ENCODE data around the gene LTBR. TPM values are rescaled to one million over a fixed set of nuclear protein-coding genes. Genes with fewer than 3 reads are reported as not detected.

Gene LTBR
- total RNA-seq, 2 experiments from 2014 or later: 0.38 to 0.67 TPM

GRCh38 chr12:6394398-6394797, 10.4 kb downstream of the LTBR start:
- Mint-ChIP-seq H3K9me3 (no peaks in the 10 kb centered on the region), H3K27me3 (no peaks in the 10 kb centered on the region), H3K36me3 (ENCODE audit: low read depth) (no peaks in the 10 kb centered on the region), H3K4me1 (ENCODE audit: low read depth) (no peaks in the 10 kb centered on the region), H3K4me3 (no peak overlapping the region), H3K27ac (no peak overlapping the region)
- ATAC-seq (ENCODE audit: poor library complexity): no peak
- ChIA-PET POLR2A (no interaction called here), CTCF (no interaction called here)
- no peak overlapping the region for H3K27ac ChIP-seq (ENCODE audit: low read depth in 1 of 2, low read length in 2 of 2)
- intact Hi-C loops (cut with DNase I, micrococcal nuclease): no loop called here
- H3K4me3 ChIP-seq (ENCODE audit: low read length): no peak overlapping the region
- H3K4me1 ChIP-seq (ENCODE audit: insufficient read depth, low read length): no peaks in the 10 kb centered on the region
- no peak for DNase-seq
- no peaks in the 10 kb centered on the region for H3K9me3 ChIP-seq (ENCODE audit: control insufficient read depth in 1 of 2, insufficient read depth in 1 of 2, low read length in 2 of 2)
- no peaks in the 10 kb centered on the region for H3K27me3 ChIP-seq (ENCODE audit: control insufficient read depth in 1 of 2, insufficient read depth in 2 of 2, low read length in 2 of 2)
- H3K36me3 ChIP-seq (ENCODE audit: insufficient read depth, low read length): no peaks in the 10 kb centered on the region
- TF ChIP-seq, protein P1, sequence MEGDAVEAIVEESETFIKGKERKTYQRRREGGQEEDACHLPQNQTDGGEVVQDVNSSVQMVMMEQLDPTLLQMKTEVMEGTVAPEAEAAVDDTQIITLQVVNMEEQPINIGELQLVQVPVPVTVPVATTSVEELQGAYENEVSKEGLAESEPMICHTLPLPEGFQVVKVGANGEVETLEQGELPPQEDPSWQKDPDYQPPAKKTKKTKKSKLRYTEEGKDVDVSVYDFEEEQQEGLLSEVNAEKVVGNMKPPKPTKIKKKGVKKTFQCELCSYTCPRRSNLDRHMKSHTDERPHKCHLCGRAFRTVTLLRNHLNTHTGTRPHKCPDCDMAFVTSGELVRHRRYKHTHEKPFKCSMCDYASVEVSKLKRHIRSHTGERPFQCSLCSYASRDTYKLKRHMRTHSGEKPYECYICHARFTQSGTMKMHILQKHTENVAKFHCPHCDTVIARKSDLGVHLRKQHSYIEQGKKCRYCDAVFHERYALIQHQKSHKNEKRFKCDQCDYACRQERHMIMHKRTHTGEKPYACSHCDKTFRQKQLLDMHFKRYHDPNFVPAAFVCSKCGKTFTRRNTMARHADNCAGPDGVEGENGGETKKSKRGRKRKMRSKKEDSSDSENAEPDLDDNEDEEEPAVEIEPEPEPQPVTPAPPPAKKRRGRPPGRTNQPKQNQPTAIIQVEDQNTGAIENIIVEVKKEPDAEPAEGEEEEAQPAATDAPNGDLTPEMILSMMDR (IDR thresholded peaks at IDR 0.05): no peak

- POLR2A ChIA-PET: no interaction called here
- no peaks in the 10 kb centered on the region for H3K27me3 Mint-ChIP-seq
- CTCF ChIA-PET: no interaction called here
- no peak overlapping the region for H3K4me3 ChIP-seq (ENCODE audit: low read length)
- no peaks in the 10 kb centered on the region for H3K9me3 Mint-ChIP-seq
- no peak overlapping the region for H3K4me3 Mint-ChIP-seq
- TF ChIP-seq, protein P1 (IDR thresholded peaks at IDR 0.05): no peak
- no peak for ATAC-seq (ENCODE audit: poor library complexity)
- H3K27ac ChIP-seq (ENCODE audit: low read depth in 1 of 2, low read length in 2 of 2): no peak overlapping the region
- intact Hi-C loops (cut with DNase I, micrococcal nuclease): no loop called here
- H3K4me1 ChIP-seq (ENCODE audit: insufficient read depth, low read length): no peaks in the 10 kb centered on the region
- H3K4me1 Mint-ChIP-seq (ENCODE audit: low read depth): no peaks in the 10 kb centered on the region
- no peaks in the 10 kb centered on the region for H3K36me3 Mint-ChIP-seq (ENCODE audit: low read depth)
- no peaks in the 10 kb centered on the region for H3K36me3 ChIP-seq (ENCODE audit: insufficient read depth, low read length)
- H3K9me3 ChIP-seq (ENCODE audit: control insufficient read depth in 1 of 2, insufficient read depth in 1 of 2, low read length in 2 of 2): no peaks in the 10 kb centered on the region
- H3K27ac Mint-ChIP-seq: no peak overlapping the region
- DNase-seq: no peak
- H3K27me3 ChIP-seq (ENCODE audit: control insufficient read depth in 1 of 2, insufficient read depth in 2 of 2, low read length in 2 of 2): no peaks in the 10 kb centered on the region
Observed at GRCh38 chr12:6396031-6396430, 12.1 kb downstream of the LTBR start.

DNA sequence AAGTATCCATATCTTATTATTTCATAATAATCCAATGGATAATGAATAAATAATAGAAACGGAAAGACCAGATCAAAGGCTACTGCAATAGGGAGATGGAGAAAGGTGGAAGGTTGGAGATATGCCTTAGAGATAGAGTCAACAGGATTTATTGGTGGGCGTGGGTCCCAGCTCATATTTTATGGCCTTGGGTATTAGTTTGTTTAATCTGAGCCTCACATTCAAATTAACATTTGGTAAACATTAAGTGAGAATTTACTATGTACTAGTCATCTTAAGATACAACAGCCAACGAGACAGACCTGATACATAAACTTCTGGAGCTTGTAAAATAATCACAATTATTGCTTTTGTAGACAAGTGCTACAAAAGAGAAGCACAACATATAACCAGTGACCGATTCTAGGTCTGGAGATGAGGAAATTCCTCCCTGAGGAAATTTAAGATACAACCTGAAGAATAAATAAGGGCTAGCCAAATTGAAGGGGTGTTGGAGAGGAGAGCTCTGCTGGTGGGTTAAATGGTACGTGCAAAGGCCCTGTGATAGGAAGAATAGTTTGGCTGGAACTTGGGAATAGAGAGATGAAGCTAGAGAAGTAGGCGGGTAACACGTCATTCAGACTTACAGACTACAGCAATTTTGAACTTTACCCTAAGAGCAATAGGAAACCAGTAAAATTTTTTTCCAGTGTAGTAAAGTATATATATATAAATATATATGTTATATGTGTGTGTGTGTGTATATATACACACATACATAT, 16.1 kb downstream of the LTBR start:
- Histone ChIP-seq H3K9me3 (ENCODE audit: control insufficient read depth in 1 of 2, insufficient read depth in 1 of 2, low read length in 2 of 2) (no peaks in the 10 kb centered on the region), H3K36me3 (ENCODE audit: insufficient read depth, low read length) (no peaks in the 10 kb centered on the region), H3K4me1 (ENCODE audit: insufficient read depth, low read length) (no peaks in the 10 kb centered on the region), H3K4me3 (ENCODE audit: low read length) (no peak overlapping the region), H3K27me3 (ENCODE audit: control insufficient read depth in 1 of 2, insufficient read depth in 2 of 2, low read length in 2 of 2) (no peaks in the 10 kb centered on the region), H3K27ac (ENCODE audit: low read depth in 1 of 2, low read length in 2 of 2) (no peak overlapping the region)
- intact Hi-C loops (cut with DNase I, micrococcal nuclease): no loop called here
- no peak overlapping the region for H3K4me3 Mint-ChIP-seq
- H3K9me3 Mint-ChIP-seq: no peaks in the 10 kb centered on the region
- POLR2A ChIA-PET: no interaction called here
- no peaks in the 10 kb centered on the region for H3K36me3 Mint-ChIP-seq (ENCODE audit: low read depth)
- H3K27me3 Mint-ChIP-seq: no peaks in the 10 kb centered on the region
- TF ChIP-seq, protein P1 (IDR thresholded peaks at IDR 0.05): no peak
- no peaks in the 10 kb centered on the region for H3K4me1 Mint-ChIP-seq (ENCODE audit: low read depth)
- ATAC-seq (ENCODE audit: poor library complexity): no peak
- H3K27ac Mint-ChIP-seq: no peak overlapping the region
- DNase-seq: no peak
- CTCF ChIA-PET: no interaction called here

All from CD4-positive, alpha-beta T cell (primary cell).